Breast epithelium (tissue), 3 donors: Measurements from ENCODE around the gene HIBADH.

Experiments used
- CTCF ChIP-seq, 3 donors: fragments of 450-650 bp; IDR thresholded peaks; one replicate each; pipeline ENCODE4 v1.5.1; 2016 to 2017; ENCODE audit warnings: antibody characterized with exemption in 3 of 3, mild to moderate bottlenecking in 3 of 3, moderate library complexity in 3 of 3
- POLR2A ChIP-seq: fragments of 450-650 bp; IDR thresholded peaks from one replicate; pipeline ENCODE4 v1.6.1; 2016; ENCODE audit warnings: antibody characterized with exemption, mild to moderate bottlenecking, moderate library complexity

DNA sequence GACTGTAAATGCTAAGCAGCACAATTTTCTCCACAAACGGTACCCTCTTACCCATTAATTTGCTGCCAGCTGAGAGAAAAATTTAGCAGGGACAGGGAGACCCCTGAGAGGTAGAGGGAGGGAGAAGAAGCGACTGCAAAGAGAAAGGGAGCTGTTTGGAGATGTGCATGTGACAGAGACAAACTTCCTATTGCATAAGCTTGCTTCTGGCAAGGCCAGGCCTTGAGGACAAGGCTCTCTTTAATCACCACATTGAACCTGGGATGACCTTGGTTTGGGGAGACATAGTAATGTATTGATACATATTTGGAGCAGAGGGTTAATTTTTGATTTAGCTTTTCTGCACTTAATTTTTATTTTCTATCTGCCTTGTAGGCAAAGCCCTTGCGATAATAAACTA lies 31.1 kb upstream of the HIBADH start:
- TF ChIP-seq POLR2A: no peak
- no peak for TF ChIP-seq CTCF (IDR thresholded peaks at IDR 0.05)
